ENCODE results near the gene PFKM. TPM values are rescaled to one million over a fixed set of nuclear protein-coding genes. Genes with fewer than 3 reads are reported as not detected.

PFKM gene
- total and polyA plus RNA-seq, 11 donors: 160 to 901 (median 474) TPM

- intact Hi-C loops (cut with DNase I): loop anchor here in 5 of 10 donors (2.0 to 10.0 kb wide), 5 partner anchors 24 to 442 kb away; partner anchors contain the start of gene TMEM106C (in 1 of the 5)
- peaks cover 17 to 54% (median 31%) of the 10 kb centered on the region in 9 donors for H3K27me3 ChIP-seq
Observed at GRCh38 chr12:48183091-48183875, 64.1 kb downstream of the PFKM start, which contains the start of gene CCDC184. TSS of gene CCDC184 (plus strand) at chr12:48183644. CDS start at chr12:48184123, 479 bp downstream.

GRCh38 chr12:48183876-48184548 is 64.8 kb downstream of the PFKM start:
- peak in 2 of 5 donors; percentile 29 to 70 for DNase-seq

More at GRCh38 chr12:48183091-48183875, 64.1 kb downstream of the PFKM start, which contains the start of gene CCDC184:
- Histone ChIP-seq H3K4me1 (peaks cover 0 to 28% (median 16%) of the 10 kb centered on the region in 12 donors), H3K4me3 (peak within 1 kb of the TSS; percentile 49 to 89 (median 70)), H3K36me3 (no peaks in the 10 kb centered on the region), H3K27ac (peak within 1 kb of the TSS in 9 of 12 donors; percentile 1 to 72 (median 54)), H3K9me3 (no peaks in the 10 kb centered on the region)
- ATAC-seq (peak; percentile 54 to 82 (median 80)), DNase-seq (peak; percentile 62 to 79 (median 76))
- TF ChIP-seq CTCF (IDR thresholded peaks at IDR 0.05): peak in 8 of 12 donors; percentile 7 to 65 (median 36)
- peak in 1 of 2 donors; percentile 27 for TF ChIP-seq POLR2A (IDR thresholded peaks at IDR 0.05)
- WGBS, 4 donors: 0 to 1% (median 1%) methylated on average over 33 to 61 of the region's 61 CpGs

GRCh38 chr12:48184549-48184922 is 65.4 kb downstream of the PFKM start:
- Histone ChIP-seq H3K9me3 (no peaks in the 10 kb centered on the region), H3K4me1 (peaks cover 0 to 28% (median 16%) of the 10 kb centered on the region in 12 donors), H3K4me3 (peak overlapping the region; percentile 49 to 89 (median 70)), H3K27me3 (peaks cover 17 to 46% (median 28%) of the 10 kb centered on the region in 9 donors), H3K36me3 (no peaks in the 10 kb centered on the region), H3K27ac (peak overlapping the region in 4 of 12 donors; percentile 20 to 72 (median 51))
- ATAC-seq: no peak
- DNase-seq: no peak
- TF ChIP-seq CTCF (IDR thresholded peaks at IDR 0.05) (no peak), POLR2A (IDR thresholded peaks at IDR 0.05) (no peak)
- intact Hi-C loops (cut with DNase I): loop anchor here in 4 of 10 donors (5.0 to 10.0 kb wide), 4 partner anchors 222 to 440 kb away; partner anchors contain the start of gene TMEM106C (in 1 of the 4)
- WGBS, 4 donors: 7 to 21% (median 12%) methylated on average over 10 to 20 of the region's 20 CpGs

More at GRCh38 chr12:48183876-48184548, 64.8 kb downstream of the PFKM start:
- Histone ChIP-seq H3K27ac (peak overlapping the region in 8 of 12 donors; percentile 20 to 72 (median 53)), H3K36me3 (no peaks in the 10 kb centered on the region), H3K4me1 (peaks cover 0 to 28% (median 16%) of the 10 kb centered on the region in 12 donors), H3K4me3 (peak overlapping the region; percentile 49 to 89 (median 70)), H3K9me3 (no peaks in the 10 kb centered on the region), H3K27me3 (peaks cover 17 to 51% (median 28%) of the 10 kb centered on the region in 9 donors)
- TF ChIP-seq CTCF (IDR thresholded peaks at IDR 0.05) (no peak), POLR2A (IDR thresholded peaks at IDR 0.05) (no peak)
- WGBS, 4 donors: 2 to 9% (median 3%) methylated on average over 9 to 61 of the region's 61 CpGs
- intact Hi-C loops (cut with DNase I): loop anchor here in 5 of 10 donors (2.0 to 10.0 kb wide), 5 partner anchors 25 to 441 kb away; partner anchors contain the start of gene TMEM106C (in 1 of the 5)
- ATAC-seq: peak in 3 of 4 donors; percentile 2 to 25 (median 20)
